IPS DF 4.7 (cell line): Measurements from ENCODE around the gene ANGPT4.

Experiments used
- DNase-seq: peaks from one replicate; pipeline ENCODE4 v3.0.0-alpha.2; 2013; ENCODE audit warnings: low spot score; ENCODE audit errors: extremely low read depth

ANGPT4 gene

GRCh38 chr20:940926-941325, 24.8 kb upstream of the ANGPT4 start:
- no peak for DNase-seq

- DNase-seq, result no peak
Measured at GRCh38 chr20:939606-940005, 23.5 kb upstream of the ANGPT4 start.

GRCh38 chr20:934186-934840, 18.2 kb upstream of the ANGPT4 start:
- DNase-seq, result no peak

GRCh38 chr20:933029-933428, 16.9 kb upstream of the ANGPT4 start:
- no peak for DNase-seq

GRCh38 chr20:931401-931800, 15.3 kb upstream of the ANGPT4 start:
- DNase-seq, result no peak

GRCh38 chr20:926670-927069, 10.5 kb upstream of the ANGPT4 start:
- no peak for DNase-seq

- DNase-seq, result no peak
Measured at GRCh38 chr20:925516-925915, 9.4 kb upstream of the ANGPT4 start.

- no peak for DNase-seq
Measured at GRCh38 chr20:924639-925038, 8.5 kb upstream of the ANGPT4 start.

- DNase-seq, result no peak
Measured at GRCh38 chr20:922781-923180, 6.6 kb upstream of the ANGPT4 start.

GRCh38 chr20:921068-921467, 4.9 kb upstream of the ANGPT4 start:
- no peak for DNase-seq

- no peak for DNase-seq
Measured at GRCh38 chr20:920311-920710, 4.2 kb upstream of the ANGPT4 start.

GRCh38 chr20:919491-919916, 3.4 kb upstream of the ANGPT4 start:
- DNase-seq, result no peak

- DNase-seq, result no peak
Measured at GRCh38 chr20:917416-917815, 1.3 kb upstream of the ANGPT4 start.

GRCh38 chr20:916825-917224, 691 bp upstream of the ANGPT4 start:
- DNase-seq, result no peak

- DNase-seq, result no peak
Measured at GRCh38 chr20:914727-915498, 1.2 kb downstream of the ANGPT4 start.

GRCh38 chr20:913306-913849, 2.8 kb downstream of the ANGPT4 start:
- no peak for DNase-seq

- no peak for DNase-seq
Measured at GRCh38 chr20:911882-912600, 4.1 kb downstream of the ANGPT4 start.

GRCh38 chr20:910870-911770, 5.0 kb downstream of the ANGPT4 start:
- no peak for DNase-seq

GRCh38 chr20:910132-910869, 5.8 kb downstream of the ANGPT4 start:
- no peak for DNase-seq

GRCh38 chr20:909641-910040, 6.5 kb downstream of the ANGPT4 start:
- DNase-seq, result no peak
